Measurements from ENCODE around the gene RPP40.

- TF ChIP-seq POLR2AphosphoS5 (IDR thresholded peaks at IDR 0.05) (no peak), CTCF (IDR thresholded peaks at IDR 0.05) (no peak), POLR2A (IDR thresholded peaks at IDR 0.05) (no peak)
Measured at GRCh38 chr6:4979426-4979825, 24.4 kb downstream of the RPP40 start.

Data from prostate gland (tissue), 2 donors.